NCI-H1417 treated with DMSO at 0.1 percent for 48 hours (cell line): ENCODE results near the gene FIBCD1.

Experiments used
- DNase-seq: peaks from one replicate; lab custom pipeline; 2025; lab: John Stamatoyannopoulos, UW

FIBCD1 gene

DNA sequence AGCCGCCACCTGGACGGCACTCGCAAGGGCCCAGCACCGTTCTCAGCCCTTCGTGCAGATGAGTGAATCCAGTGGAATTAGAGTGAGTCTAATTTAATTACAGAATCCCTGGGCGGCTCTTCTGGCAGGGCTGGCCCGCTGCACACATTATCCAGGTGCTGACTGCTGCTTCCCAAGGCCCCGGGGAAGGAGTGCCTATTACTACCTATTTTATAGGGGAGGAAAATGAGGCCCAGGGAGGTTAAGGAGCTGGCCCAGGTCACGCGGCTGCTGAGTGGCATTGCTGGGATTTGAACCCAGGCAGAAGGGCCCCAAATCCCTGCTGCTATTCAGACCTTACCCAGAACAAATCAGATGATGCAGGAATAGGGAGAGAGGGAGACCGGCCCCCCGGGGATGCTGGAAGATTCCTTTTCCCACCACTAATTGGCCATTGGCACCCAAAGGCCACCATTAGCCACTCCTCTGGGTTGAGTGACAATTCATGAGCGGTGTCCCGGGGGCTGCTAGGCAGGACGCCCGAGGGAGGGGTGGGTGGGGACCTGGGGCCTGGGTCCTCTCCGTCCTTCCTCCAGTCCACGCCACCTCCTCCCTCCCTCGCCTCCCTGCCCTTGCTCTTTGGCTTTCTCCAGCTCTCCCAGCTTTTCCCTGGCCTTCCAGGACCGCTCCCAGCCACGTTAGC lies 32.2 kb downstream of the FIBCD1 start:
- DNase-seq, result no peak

DNA sequence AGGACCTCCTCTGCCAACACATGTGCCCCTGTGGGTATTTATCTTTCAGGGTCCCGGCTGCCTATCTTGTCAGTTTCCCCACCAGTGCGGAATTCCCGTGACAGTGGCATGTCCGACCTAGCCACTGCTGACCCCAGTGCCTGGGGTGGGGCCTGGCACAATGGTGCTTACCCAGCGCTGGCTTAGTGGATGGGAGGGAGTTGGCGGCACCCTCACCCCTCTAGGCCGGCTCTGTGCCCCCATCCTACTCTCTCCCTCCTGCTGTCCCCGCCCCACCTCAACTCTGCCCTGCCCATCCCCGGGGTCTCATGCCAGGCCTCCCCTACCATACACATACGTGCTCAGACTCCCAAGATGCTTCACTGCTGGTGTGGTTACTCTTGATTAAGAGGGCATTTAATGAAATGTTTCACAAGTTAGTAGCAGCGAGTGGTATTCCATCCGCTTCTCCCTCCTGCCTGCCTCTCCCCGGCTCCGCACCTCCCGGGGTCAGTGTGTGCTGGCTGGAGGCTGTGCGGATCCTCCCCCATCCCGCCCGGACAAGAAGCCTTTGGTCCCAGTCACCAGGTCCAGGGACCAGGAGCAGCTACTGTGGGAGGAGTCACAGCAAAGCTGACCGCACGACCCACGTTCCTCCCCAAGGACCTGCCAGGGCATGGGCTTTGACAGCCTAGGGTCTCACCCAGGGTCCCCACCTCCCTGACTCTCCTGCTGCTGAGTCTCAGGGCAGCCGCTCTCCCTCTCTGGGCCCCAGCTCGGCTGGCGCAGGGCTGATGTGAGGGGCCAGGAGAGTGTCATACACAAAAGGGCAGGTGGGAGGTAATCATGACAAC lies 32.9 kb downstream of the FIBCD1 start:
- no peak for DNase-seq

GRCh38 chr9:130905125-130905901 lies 33.7 kb downstream of the FIBCD1 start:
- no peak for DNase-seq

DNA sequence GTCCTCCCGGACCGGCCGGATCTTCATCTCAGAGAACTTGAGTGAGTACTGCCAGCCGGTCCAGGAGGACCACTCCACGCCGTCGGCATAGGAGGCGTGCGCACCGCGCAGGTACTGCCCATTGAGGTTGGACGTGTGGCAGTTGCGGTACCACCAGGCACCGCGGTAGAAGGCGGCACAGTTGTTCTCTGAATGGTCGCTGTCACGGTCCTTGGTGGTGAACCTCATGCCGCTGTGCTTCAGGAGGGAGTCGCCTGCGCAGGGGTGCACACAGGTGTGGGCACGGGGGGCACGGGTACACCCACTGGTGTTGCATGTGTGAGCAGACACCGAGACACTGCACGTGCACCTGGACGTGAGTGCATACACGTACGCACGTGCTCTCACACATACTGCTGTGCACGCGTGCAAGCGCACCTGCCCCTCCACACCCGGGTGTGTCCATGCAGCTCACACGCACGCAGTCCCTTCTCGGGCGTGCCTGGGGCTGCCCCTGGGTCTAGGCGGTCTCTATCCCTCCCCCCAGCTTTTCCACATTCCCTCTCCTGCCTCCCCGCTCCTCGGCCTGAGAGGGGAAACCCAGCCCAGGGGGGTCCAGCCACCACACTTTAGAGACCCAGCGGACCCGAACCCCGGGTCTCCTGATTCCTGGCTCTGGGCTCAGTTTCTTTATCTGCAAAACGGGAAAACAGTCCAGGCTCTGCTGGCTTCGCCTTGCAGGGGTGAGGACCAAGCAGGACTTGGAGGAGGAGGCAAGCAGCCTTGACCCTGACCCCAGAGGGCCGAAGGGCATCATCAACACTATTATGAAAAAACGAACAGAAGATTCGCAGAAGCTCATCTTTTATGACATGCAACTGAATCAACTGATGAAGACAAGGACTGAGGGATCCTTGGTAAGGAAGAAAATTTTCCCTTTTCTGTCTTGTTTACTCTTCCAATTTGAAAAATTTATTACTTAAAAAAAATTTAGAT lies 34.7 kb downstream of the FIBCD1 start:
- DNase-seq, result no peak

DNA sequence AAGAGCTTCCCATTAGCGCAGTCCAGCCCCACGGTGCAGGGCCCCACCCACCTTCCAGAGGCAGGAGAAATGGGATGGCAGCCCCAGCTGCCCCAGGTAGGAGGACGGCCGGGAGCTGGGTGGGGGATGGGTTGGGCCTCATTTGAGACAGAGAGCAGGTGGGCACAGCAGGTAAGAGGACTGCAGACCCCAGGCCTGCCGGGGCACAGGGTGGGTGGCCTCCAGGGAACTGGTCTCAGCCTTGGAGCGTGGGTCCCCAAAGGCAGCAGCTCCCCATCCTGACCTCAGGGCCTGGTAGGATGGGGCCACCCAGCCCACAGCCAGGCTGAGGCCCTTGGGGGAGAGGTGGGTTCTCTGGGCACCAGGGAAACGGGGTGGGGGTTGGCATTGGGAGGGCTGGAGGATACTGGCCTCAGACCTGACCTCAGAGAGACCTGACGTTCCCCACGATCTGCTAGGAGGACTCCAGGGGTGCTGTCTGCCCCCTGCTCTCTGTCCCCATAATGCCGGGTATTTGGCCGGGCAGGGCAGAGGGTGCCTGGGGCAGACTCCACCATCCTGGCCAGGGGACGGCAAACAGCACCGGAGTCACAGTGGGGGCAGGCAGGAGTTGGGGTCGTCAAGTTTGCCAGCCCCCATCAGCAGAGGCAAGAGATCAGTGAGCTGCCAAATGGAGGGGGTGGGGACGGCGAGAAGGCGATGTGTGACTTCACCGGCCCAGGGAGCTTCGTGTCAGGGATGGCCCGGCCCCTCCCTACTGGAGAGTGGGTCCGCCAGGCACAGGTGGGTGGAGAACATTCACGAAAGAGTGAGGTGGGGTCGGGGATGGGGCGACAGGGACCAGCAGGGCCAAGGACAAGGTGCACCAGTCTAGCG lies 35.6 kb downstream of the FIBCD1 start:
- DNase-seq, result no peak

- no peak for DNase-seq
These were observed 36.6 kb downstream of the FIBCD1 start for GRCh38 chr9:130902204-130903185.

GRCh38 chr9:130901498-130902203 lies 37.4 kb downstream of the FIBCD1 start:
- no peak for DNase-seq

DNA sequence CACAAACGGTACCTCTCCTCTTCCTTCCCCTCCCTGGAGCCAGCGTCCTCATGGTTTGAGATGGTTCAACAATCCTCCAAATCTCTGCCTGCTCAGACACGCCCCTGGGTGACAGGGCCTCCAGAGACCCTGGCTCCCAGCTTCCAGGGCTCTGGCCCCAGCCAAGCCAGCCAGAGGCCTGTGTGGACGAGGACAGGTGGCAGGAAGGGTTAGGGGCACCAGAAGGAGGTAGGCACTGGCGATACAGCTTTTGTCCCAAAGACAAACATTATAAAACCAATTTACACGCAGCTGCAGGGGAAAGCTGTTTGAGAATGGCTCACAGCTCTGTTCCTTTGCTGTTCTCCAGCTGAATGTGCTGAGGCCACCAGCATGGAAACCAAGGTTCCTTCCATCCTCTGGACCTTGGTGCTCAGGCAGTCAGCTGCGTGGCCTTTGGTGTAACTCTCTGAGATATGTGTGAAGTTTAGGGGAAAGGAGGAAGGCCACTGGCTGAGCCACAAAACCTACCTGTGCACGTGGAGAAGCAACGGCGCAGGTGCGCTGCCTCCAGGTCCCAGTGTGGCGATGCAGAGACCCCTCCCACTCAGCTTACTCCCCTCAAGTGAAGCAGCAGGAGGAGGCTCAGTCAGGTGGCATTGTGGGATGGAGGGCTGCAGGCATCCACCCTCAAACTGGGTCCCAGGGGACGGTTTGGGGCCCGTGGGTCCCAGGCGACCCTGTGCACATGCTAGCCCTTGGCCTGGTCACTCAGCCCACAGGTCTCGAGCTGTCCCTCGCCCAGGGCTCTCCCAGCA lies 38.1 kb downstream of the FIBCD1 start:
- no peak for DNase-seq

- no peak for DNase-seq
These were observed 39.8 kb downstream of the FIBCD1 start for GRCh38 chr9:130899051-130899748.

GRCh38 chr9:130898552-130898852 lies 40.5 kb downstream of the FIBCD1 start:
- no peak for DNase-seq

DNA sequence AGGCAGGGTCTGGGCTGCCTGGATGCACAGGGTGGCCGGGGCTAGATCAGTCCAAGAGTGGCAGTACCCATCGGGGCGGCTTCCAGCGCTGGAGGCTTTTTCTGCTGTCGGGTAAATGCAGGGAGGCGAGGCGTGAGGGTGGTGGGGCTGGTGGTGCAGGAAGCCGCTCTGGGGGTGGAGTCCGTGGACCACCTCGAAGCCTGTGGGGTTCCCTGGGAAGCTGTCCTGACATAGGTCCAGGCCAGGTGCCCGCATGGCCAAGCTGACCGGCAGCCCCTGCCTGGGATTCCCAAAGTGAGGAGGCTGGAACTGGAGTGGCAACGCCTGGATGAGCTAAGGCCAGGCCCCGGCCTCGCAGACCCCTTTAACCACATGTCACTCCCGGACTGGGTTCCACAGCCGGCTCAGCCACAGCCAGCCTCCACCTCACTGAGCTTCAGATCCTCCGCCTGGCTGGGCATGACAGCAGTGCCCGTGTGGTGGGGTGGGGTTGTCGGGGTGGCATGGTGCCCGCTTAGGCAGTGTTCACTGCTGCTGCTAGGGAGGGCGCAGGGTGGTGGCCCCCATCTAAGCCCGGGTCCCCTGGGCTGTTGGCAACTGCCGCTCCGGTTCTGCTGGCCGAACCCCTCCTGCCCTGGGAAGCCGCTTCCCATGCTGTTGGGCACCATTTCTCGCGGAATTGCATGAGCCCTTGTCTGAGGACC lies 41.0 kb downstream of the FIBCD1 start:
- no peak for DNase-seq

GRCh38 chr9:130897105-130897751 lies 41.8 kb downstream of the FIBCD1 start:
- no peak for DNase-seq

- no peak for DNase-seq
These were observed 42.6 kb downstream of the FIBCD1 start, which contains the start of gene QRFP for GRCh38 chr9:130896233-130897014. TSS of gene QRFP (minus strand) at chr9:130896812. CDS start at chr9:130893838, 2,974 bp downstream.

DNA sequence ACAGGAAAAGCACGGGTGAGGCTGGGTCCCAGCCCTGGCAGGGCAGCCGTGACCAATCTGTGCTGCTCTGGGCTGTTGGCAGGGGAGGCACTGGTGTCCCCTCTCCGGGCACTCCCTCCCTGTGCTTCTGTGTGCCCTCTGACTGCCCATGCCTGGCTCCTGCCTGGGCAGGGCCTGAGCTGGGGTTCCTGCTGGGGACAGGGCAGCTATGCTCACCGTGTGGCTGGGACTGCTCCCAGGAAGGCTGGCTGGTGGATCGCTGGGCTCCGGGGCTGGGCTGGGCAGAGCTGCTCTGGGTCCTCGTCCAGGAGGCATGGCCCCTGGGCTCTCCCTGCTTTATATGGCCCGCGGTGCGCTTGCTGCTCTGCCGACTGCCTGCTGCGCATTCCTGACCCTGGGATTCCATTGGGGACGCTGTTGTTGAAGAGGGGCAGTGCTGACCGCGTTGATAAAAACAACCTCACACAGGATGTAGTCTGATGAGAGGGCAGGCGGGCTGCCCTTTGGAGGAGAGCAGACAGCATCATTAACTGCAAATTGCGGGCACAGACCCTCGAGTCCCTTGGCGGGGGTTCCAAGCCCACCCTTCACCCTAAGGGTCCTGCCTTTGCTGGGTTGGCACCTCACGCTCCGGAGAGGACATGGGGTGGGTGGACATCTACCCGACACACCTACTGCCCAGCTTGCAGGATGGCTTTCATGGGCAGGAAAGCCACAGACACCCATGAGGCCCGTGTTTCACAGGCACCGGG lies 43.4 kb downstream of the FIBCD1 start:
- DNase-seq, result no peak

DNA sequence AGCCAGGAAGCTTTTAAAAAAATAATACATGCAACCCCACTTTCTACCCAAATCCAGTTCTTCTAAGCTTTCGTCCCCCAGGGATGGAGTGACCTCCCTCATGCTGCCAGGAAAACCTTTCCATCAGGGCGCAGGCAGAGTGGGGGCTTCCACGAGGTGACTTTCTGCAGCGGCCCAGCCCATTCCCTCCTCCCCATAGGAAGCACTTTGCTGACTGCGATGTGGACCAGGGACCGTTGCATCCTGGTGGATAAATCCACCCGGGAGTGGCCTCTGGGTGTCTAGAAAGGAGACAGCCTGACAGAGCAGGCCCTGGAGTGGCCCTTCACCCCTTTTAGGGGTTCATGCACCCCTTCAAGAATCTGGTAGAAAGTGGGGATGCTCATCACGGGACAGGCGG lies 44.0 kb downstream of the FIBCD1 start:
- DNase-seq, result no peak
